Brain microvascular endothelial cell (primary cell): ENCODE results near the gene LRRFIP1.

Experiments
- DNase-seq: peaks from one replicate; pipeline ENCODE4 v3.0.0-alpha.2; 2020
- H3K27ac ChIP-seq: fragments of 250-450 bp; sonication (Bioruptor Pico); 2 replicates; pipeline ENCODE4 v1.5.1; 2020; ENCODE audit warnings: mild to moderate bottlenecking, moderate library complexity
- H3K27me3 ChIP-seq: fragments of 250-450 bp; sonication (Bioruptor Pico); replicated peaks from 2 replicates; pipeline ENCODE4 v1.5.1; 2020; ENCODE audit warnings: mild to moderate bottlenecking
- H3K36me3 ChIP-seq: fragments of 250-450 bp; sonication (Bioruptor Pico); replicated peaks from 2 replicates; pipeline ENCODE4 v1.5.1; 2020; ENCODE audit warnings: mild to moderate bottlenecking
- H3K4me3 ChIP-seq: 2 replicates; pipeline ENCODE4 v1.5.1; 2011; ENCODE audit warnings: low read depth, mild to moderate bottlenecking, control low read depth, low read length, moderate library complexity
- CTCF ChIP-seq: IDR thresholded peaks from 2 replicates; pipeline ENCODE4 v1.5.1; 2011; ENCODE audit warnings: low read depth, mild to moderate bottlenecking, moderate library complexity, low read length, control low read depth, inconsistent platforms; ENCODE audit errors: missing control alignments
- in situ Hi-C: cut with HindIII; loops from 2 replicates; pipeline ENCODE4 v1.10.0; 2017; ENCODE audit warnings: low sequenced_read_pairs, low pct_ligation_motif_present

LRRFIP1 gene

GRCh38 chr2:237612527-237613357 lies 14.6 kb upstream of the LRRFIP1 start:
- H3K27me3 ChIP-seq = no peaks in the 10 kb centered on the region
- no peak for DNase-seq
- no peak overlapping the region for H3K4me3 ChIP-seq
- no peak for TF ChIP-seq CTCF
- no peaks in the 10 kb centered on the region for H3K36me3 ChIP-seq
- H3K27ac ChIP-seq = no peak overlapping the region
- in situ Hi-C loops = no loop called here

GRCh38 chr2:237613679-237614078 lies 13.7 kb upstream of the LRRFIP1 start:
- H3K4me3 ChIP-seq = no peak overlapping the region
- in situ Hi-C loops = no loop called here

GRCh38 chr2:237614151-237614720 lies 13.2 kb upstream of the LRRFIP1 start:
- Histone ChIP-seq H3K27ac (no peak overlapping the region), H3K36me3 (no peaks in the 10 kb centered on the region), H3K4me3 (no peak overlapping the region), H3K27me3 (no peaks in the 10 kb centered on the region)
- TF ChIP-seq CTCF = peak; percentile 39
- DNase-seq = peak; percentile 31
- in situ Hi-C loops = no loop called here

More at GRCh38 chr2:237613679-237614078, 13.7 kb upstream of the LRRFIP1 start:
- H3K27ac ChIP-seq = no peak overlapping the region
- no peak for DNase-seq
- no peak for TF ChIP-seq CTCF
- no peaks in the 10 kb centered on the region for H3K36me3 ChIP-seq
- H3K27me3 ChIP-seq = no peaks in the 10 kb centered on the region

- Histone ChIP-seq H3K27me3 (no peaks in the 10 kb centered on the region), H3K27ac (peak overlapping the region; percentile 70), H3K4me3 (no peak overlapping the region), H3K36me3 (no peaks in the 10 kb centered on the region)
- no peak for DNase-seq
- in situ Hi-C loops = no loop called here
- TF ChIP-seq CTCF = no peak
These were observed 11.6 kb upstream of the LRRFIP1 start for GRCh38 chr2:237615631-237616249.

- DNase-seq = no peak
- TF ChIP-seq CTCF = no peak
- H3K36me3 ChIP-seq = no peaks in the 10 kb centered on the region
- H3K27me3 ChIP-seq = no peaks in the 10 kb centered on the region
- peak overlapping the region; percentile 70 for H3K27ac ChIP-seq
- no peak overlapping the region for H3K4me3 ChIP-seq
- in situ Hi-C loops = no loop called here
These were observed 11.0 kb upstream of the LRRFIP1 start for GRCh38 chr2:237616373-237616733.
